Body of pancreas (tissue), 4 donors: ENCODE results near the gene SH2B2.

ENCODE experiments used
- CTCF ChIP-seq, 7 experiments: fragments of 450-650 bp in 4 of 7; fragments of 200-600 bp in 3 of 7; sonication (generic) in 3 of 7; IDR thresholded peaks; one replicate each; pipeline ENCODE4 v1.5.1; 2016 to 2019; ENCODE audit warnings: antibody characterized with exemption in 7 of 7
- POLR2A ChIP-seq, 3 donors: fragments of 450-650 bp; IDR thresholded peaks; one replicate each; pipeline ENCODE4 v1.6.1; 2016; ENCODE audit warnings: antibody characterized with exemption in 3 of 3, mild to moderate bottlenecking in 2 of 3

- TF ChIP-seq POLR2A (IDR thresholded peaks at IDR 0.05) (no peak), CTCF (IDR thresholded peaks at IDR 0.05) (no peak)
These were observed 31.2 kb upstream of the SH2B2 start for GRCh38 chr7:102255501-102255900.
